Measurements from ENCODE around the gene SEMA5B. TPM values are rescaled to one million over a fixed set of nuclear protein-coding genes. Genes with fewer than 3 reads are reported as not detected.

The SEMA5B gene
- total and polyA plus RNA-seq, 2 of the 4 experiments (the other 2 are of a cell fraction): not detected

DNA sequence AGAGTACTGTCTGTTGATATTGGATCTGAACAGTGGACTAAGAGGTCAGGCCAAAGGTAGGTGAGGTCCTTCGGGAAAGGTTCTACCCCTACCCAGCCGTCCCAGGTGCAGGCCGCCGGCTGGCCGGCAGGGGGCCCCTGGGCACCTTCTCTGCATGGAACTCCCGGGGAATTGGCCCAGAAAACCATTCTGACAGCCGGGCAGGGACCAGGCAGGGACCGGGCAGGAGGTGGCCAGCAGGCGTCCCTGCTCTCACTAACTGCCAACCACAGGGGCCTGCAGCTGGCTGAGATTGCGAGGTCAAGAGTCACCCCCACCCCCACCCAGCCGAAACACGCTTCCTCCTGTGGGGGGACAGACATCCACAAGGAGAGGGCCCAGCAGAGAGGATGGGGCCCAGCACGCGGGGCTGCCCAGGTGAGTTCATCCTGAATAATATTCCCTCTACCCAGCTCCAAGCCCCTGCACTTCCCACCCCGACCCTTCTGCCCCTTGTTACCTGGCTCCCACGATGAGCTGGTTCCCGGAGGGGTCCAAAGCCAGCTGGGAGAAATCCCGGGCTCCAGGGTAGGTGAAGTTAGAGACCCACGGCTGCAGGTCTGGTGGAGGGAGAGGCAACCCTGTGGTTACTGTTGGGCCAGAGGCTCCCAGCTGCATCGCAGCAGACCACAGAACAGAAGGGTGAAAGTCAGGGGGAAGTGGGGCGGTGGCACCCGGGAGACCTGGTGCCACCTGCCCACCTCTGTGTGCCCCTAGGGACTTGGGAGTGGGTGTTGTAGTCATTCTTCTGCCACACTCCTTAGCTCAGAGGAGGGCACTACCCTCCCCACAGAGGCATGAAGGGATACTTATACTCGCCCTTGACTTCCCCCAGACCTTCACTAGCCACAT, 84.4 kb downstream of the SEMA5B start:
- dilution Hi-C loops (cut with HindIII; ENCODE audit: low sequenced_read_pairs, unreplicated experiment): no loop called here
- Histone ChIP-seq H3K4me2 (ENCODE audit: low read depth, low read length) (no peak overlapping the region), H3K9me1 (ENCODE audit: insufficient read depth, low read length) (no peaks in the 10 kb centered on the region), H2AFZ (replicated peaks; ENCODE audit: low read length, poor library complexity) (no peak overlapping the region), H2BK5ac (ENCODE audit: low read depth, low read length, poor library complexity, severe bottlenecking) (no peak overlapping the region), H3K14ac (replicated peaks; ENCODE audit: low read depth, low read length) (no peak overlapping the region), H2AK9ac (replicated peaks; ENCODE audit: low read depth, low read length, poor library complexity) (peak overlapping the region; percentile 63), H3K4me3 (ENCODE audit: insufficient read depth, low read depth, low read length) (no peak overlapping the region), H3K4me1 (ENCODE audit: control insufficient read depth, insufficient read depth, low read length) (peaks cover 1% of the 10 kb centered on the region; the same call in 1 of the 2 replicates), H4K91ac (ENCODE audit: insufficient read depth, low read depth, low read length) (no peak overlapping the region), H3K23ac (ENCODE audit: low read depth, low read length) (no peak overlapping the region), H3K27me3 (ENCODE audit: control insufficient read depth, insufficient read depth, low read length) (peaks cover 47% of the 10 kb centered on the region), H3K56ac (ENCODE audit: extremely low read depth, insufficient read depth, low read length) (no peak overlapping the region), H2BK20ac (ENCODE audit: low read depth, low read length) (no peak overlapping the region), H4K20me1 (ENCODE audit: insufficient read depth, low read length) (no peaks in the 10 kb centered on the region), H3K79me1 (ENCODE audit: low read depth in 1 of 2, low read length in 2 of 2) (no peaks in the 10 kb centered on the region), H2AK5ac (ENCODE audit: low read depth, low read length) (no peak overlapping the region), H3K9ac (ENCODE audit: low read depth, low read length) (no peak overlapping the region), H3K4ac (ENCODE audit: low read depth, low read length) (no peak overlapping the region), H3K36me3 (ENCODE audit: control insufficient read depth, insufficient read depth, low read length) (no peaks in the 10 kb centered on the region), H2BK15ac (ENCODE audit: low read depth, low read length) (no peak overlapping the region), H4K8ac (ENCODE audit: low read depth in 2 of 2, low read length in 2 of 2) (no peak overlapping the region), H3K27ac (ENCODE audit: insufficient read depth, low read length) (no peak overlapping the region), H3K18ac (ENCODE audit: low read depth, low read length) (no peak overlapping the region), H3K9me3 (ENCODE audit: control insufficient read depth, insufficient read depth, low read length) (no peaks in the 10 kb centered on the region), H4K5ac (ENCODE audit: low read depth, low read length) (no peak overlapping the region), H2BK120ac (ENCODE audit: low read depth, low read length) (no peak overlapping the region)
- DNase-seq (peak; percentile 40), ATAC-seq (ENCODE audit: low read depth) (peak; percentile 98)
- CTCF ChIA-PET: interaction anchor here (1.3 to 1.6 kb wide), 3 partner anchors 10 to 85 kb away, joined by 3 to 5 read pairs (median 4); partner anchors contain the start of gene SEMA5B
- intact Hi-C loops (cut with micrococcal nuclease): loop anchor here (1.0 to 10.0 kb wide), 4 partner anchors 85 to 378 kb away; partner anchors contain the start of genes DTX3L and PARP9
- in situ Hi-C loops (cut with MboI; ENCODE audit: low sequenced_read_pairs): loop anchor here (10.0 kb wide), 1 partner anchor 82 kb away; the partner anchor contains the start of gene SEMA5B
- BruUV-seq (replicated peaks): no TSS peak
- WGBS, 2 experiments (ENCODE audit: extremely low coverage in 2 of 2, insufficient read length in 1 of 2): no CpG with 5 or more reads among the region's 23 CpGs
- POLR2A ChIA-PET (ENCODE audit: unreplicated experiment): no interaction called here
- TF ChIP-seq MAFK (IDR thresholded peaks at IDR 0.05; ENCODE audit: low read depth, low read length): no peak
- no peak for TF ChIP-seq MXI1 (IDR thresholded peaks at IDR 0.05; ENCODE audit: borderline replicate concordance, low read depth, low read length)
- no peak for TF ChIP-seq CEBPB (IDR thresholded peaks at IDR 0.05; ENCODE audit: low read depth, low read length)
- TF ChIP-seq RAD21 (IDR thresholded peaks at IDR 0.05; ENCODE audit: low read length): peak; percentile 86
- TF ChIP-seq MAZ (IDR thresholded peaks at IDR 0.05; ENCODE audit: borderline replicate concordance, low read depth, low read length): no peak
- no peak for TF ChIP-seq RCOR1 (IDR thresholded peaks at IDR 0.05; ENCODE audit: insufficient replicate concordance, low read length)
- no peak for TF ChIP-seq NFE2L2 (IDR thresholded peaks at IDR 0.05; ENCODE audit: low read depth, low read length)
- TF ChIP-seq, protein P1, sequence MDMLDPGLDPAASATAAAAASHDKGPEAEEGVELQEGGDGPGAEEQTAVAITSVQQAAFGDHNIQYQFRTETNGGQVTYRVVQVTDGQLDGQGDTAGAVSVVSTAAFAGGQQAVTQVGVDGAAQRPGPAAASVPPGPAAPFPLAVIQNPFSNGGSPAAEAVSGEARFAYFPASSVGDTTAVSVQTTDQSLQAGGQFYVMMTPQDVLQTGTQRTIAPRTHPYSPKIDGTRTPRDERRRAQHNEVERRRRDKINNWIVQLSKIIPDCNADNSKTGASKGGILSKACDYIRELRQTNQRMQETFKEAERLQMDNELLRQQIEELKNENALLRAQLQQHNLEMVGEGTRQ (IDR thresholded peaks at IDR 0.05; ENCODE audit: low read depth, low read length): no peak
- TF ChIP-seq FOS (IDR thresholded peaks at IDR 0.05; ENCODE audit: low read depth, low read length): no peak
- no peak for TF ChIP-seq RFX5 (IDR thresholded peaks at IDR 0.05; ENCODE audit: low read depth, low read length)
- TF ChIP-seq CHD1 (IDR thresholded peaks at IDR 0.05; ENCODE audit: low read depth, low read length): no peak
- no peak for TF ChIP-seq BHLHE40 (IDR thresholded peaks at IDR 0.05; ENCODE audit: low read depth, low read length)
- TF ChIP-seq, protein P2, sequence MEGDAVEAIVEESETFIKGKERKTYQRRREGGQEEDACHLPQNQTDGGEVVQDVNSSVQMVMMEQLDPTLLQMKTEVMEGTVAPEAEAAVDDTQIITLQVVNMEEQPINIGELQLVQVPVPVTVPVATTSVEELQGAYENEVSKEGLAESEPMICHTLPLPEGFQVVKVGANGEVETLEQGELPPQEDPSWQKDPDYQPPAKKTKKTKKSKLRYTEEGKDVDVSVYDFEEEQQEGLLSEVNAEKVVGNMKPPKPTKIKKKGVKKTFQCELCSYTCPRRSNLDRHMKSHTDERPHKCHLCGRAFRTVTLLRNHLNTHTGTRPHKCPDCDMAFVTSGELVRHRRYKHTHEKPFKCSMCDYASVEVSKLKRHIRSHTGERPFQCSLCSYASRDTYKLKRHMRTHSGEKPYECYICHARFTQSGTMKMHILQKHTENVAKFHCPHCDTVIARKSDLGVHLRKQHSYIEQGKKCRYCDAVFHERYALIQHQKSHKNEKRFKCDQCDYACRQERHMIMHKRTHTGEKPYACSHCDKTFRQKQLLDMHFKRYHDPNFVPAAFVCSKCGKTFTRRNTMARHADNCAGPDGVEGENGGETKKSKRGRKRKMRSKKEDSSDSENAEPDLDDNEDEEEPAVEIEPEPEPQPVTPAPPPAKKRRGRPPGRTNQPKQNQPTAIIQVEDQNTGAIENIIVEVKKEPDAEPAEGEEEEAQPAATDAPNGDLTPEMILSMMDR (conservative IDR thresholded peaks at IDR 0.05; ENCODE audit: low read depth, low read length): peak; percentile 90
- TF ChIP-seq, protein P3, sequence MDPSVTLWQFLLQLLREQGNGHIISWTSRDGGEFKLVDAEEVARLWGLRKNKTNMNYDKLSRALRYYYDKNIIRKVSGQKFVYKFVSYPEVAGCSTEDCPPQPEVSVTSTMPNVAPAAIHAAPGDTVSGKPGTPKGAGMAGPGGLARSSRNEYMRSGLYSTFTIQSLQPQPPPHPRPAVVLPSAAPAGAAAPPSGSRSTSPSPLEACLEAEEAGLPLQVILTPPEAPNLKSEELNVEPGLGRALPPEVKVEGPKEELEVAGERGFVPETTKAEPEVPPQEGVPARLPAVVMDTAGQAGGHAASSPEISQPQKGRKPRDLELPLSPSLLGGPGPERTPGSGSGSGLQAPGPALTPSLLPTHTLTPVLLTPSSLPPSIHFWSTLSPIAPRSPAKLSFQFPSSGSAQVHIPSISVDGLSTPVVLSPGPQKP (IDR thresholded peaks at IDR 0.05; ENCODE audit: borderline replicate concordance, low read depth, low read length): no peak

Data from IMR-90 (cell line).